Stimulated activated naive CD4-positive, alpha-beta T cell (primary cell): ENCODE results near the gene CBR3.
"Not testable (repeated sequence)": the region's sequence is repeated elsewhere in the genome, so short reads cannot be mapped to it uniquely, and the experiment has no call there.

ENCODE experiments used
- DNase-seq, 6 experiments: peaks; one replicate each; lab custom pipeline; 2025; lab: John Stamatoyannopoulos, UW

The CBR3 gene

GRCh38 chr21:36134803-36135390 lies at the start of gene CBR3:
Gene CBR3 (plus strand): TSS chr21:36135079. CDS start chr21:36135193, 114 bp downstream.
- peak; percentile 35 to 60 (median 50) for DNase-seq

- DNase-seq = no peak
Observed at GRCh38 chr21:36087362-36088138, 47.3 kb upstream of the CBR3 start.

- DNase-seq = no peak
Observed at GRCh38 chr21:36089946-36090345, 44.9 kb upstream of the CBR3 start.

- DNase-seq = no peak
Observed at GRCh38 chr21:36092681-36093080, 42.2 kb upstream of the CBR3 start.

GRCh38 chr21:36093512-36093911 lies 41.4 kb upstream of the CBR3 start:
- DNase-seq = no peak

GRCh38 chr21:36096398-36097290 lies 38.2 kb upstream of the CBR3 start:
- no peak for DNase-seq

- no peak for DNase-seq
Observed at GRCh38 chr21:36097427-36098181, 37.3 kb upstream of the CBR3 start.

- DNase-seq = no peak
Observed at GRCh38 chr21:36098182-36098532, 36.7 kb upstream of the CBR3 start.

GRCh38 chr21:36099000-36099399 lies 35.9 kb upstream of the CBR3 start:
- no peak for DNase-seq

- DNase-seq = not testable (repeated sequence)
Observed at GRCh38 chr21:36099695-36100211, 35.1 kb upstream of the CBR3 start.

DNA sequence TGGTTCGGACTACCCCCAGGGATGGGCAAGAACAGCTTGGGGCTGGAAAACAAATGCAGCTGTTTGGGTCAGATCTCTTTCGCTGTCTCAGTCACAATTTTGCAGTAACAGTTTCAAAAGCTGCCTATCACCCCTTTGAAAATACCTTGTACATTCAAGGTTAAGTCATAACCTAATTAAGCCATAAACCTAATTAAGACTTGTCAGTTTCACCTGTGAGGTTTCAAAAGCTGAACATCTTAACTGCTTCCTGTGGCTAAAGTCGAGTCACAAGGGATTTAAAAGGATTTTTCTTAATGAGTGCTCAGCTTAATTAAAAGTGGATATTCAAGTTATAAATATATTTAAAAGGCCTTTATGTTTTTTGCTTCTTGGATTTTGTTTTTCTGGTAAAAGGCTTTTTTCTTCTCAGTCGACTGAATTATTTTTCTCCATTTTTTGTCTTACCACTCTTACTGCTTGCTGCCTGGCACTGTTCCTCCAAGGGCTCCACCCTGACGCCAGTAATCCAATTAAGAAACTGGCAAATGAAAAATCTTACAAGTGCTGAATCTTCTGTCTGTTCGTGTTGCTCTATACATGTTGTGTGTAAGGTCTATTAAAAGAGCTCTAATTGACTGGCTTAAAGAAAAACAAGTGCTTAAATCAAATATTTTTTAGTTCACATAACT lies 33.8 kb upstream of the CBR3 start:
- DNase-seq = no peak

- DNase-seq = no peak
Observed at GRCh38 chr21:36103434-36103833, 31.4 kb upstream of the CBR3 start.

DNA sequence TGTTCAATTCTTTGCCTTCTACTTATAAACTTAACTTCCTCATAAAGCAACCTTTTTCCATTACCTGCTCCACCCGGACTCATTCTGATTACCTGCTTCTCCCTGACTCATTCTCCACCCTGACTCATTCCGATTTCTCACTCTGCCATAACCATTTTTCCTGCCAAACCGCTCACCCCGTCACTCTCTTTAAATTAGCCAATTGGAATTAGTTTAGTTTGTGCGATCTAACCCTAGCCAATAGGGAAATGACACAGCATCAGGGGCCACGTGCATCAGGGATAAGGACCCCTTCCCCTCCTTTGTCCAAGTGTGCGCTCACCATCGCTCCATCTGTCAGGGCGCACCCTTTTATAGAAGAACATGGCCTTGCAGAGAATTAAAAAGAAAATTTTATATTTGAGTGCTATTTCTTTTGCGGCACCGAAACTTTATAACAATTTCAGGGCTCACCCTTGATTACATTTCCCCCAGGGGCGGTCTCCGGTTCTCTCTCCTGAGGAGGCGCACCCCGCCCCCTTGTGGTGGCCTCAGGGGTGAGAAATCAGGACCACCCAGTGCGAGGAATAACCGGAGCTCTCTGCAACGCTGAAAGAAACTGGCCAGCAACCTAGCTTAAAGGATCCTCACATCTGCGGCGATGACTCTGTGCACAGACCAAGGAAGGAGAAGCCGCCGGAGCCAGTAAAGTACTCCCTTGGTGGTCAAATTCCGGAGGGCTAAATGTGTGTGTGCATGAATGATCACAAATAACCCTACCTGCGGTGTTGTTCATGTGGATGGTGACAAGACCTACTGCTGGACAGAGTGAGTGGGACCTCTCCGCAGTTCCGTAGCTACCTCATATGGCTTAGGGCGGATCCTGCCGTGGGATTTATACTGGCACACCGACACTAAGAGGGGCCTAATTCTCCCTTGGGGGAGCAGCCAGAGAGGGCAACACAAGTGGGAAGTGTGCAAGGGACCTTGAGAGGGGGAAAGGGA lies 30.3 kb upstream of the CBR3 start:
- peak; percentile 22 to 64 (median 45) for DNase-seq

DNA sequence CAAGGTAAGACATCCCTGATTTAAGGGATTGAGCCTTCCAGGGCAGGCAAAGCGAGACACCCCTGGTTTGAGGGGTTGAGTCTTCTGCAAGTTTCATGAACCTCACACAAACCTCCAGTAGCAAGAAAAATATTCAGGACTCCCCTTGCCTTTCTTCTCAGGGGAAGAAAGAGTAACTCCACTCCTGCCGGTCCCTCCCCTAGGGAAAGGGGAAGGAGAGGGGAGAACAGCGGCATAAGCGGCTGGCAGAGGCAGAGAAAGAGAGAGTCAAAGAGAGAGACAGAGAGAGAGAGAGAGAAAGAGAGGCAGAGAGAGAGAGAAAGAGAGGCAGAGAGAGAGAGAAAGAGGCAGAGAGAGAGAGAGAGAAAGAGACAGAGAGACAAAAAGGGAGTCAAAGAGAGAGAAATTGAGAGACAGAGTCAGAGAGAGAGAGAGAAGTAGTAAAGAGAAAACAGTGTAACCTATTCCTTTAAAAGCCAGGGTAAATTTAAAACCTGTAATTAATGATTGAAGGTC lies 29.5 kb upstream of the CBR3 start:
- no peak for DNase-seq

DNA sequence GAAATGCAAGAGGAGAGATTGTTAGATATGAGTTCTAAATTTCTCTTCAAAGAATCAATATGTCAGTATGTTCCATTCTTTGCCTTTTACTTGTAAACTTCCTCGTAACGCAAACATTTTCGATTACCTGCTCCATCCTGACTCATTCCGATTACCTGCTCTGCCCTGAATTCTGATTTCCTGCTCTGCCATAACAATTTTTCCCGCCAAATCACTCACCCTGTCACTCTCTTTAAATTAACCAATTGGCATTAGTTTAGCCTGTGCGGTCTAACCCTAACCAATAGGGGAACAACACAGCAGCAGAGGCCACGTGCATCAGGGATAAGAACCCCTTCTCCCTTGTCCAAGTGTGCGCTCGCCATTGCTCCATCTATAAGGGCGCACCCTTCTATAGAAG lies 25.0 kb upstream of the CBR3 start:
- no peak for DNase-seq

DNA sequence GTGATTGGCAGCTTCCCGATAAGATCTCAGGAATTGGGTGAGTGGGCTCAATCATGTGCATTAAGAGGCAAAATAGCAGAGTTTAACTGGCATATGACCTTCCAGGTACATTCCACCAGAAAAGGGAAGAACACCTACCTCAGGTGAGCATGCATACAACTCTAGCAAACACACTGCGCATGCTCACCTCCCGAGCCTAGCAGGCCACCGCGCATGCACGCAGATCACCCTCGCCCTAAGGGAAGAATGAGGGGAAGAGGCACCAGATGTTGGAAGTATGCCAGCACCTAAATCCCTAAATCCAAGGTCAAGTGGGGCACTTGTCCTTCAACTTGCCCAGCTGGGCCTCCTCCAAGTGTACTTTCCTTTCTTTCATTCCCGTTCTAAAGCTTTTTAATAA lies 23.6 kb upstream of the CBR3 start:
- DNase-seq = no peak

DNA sequence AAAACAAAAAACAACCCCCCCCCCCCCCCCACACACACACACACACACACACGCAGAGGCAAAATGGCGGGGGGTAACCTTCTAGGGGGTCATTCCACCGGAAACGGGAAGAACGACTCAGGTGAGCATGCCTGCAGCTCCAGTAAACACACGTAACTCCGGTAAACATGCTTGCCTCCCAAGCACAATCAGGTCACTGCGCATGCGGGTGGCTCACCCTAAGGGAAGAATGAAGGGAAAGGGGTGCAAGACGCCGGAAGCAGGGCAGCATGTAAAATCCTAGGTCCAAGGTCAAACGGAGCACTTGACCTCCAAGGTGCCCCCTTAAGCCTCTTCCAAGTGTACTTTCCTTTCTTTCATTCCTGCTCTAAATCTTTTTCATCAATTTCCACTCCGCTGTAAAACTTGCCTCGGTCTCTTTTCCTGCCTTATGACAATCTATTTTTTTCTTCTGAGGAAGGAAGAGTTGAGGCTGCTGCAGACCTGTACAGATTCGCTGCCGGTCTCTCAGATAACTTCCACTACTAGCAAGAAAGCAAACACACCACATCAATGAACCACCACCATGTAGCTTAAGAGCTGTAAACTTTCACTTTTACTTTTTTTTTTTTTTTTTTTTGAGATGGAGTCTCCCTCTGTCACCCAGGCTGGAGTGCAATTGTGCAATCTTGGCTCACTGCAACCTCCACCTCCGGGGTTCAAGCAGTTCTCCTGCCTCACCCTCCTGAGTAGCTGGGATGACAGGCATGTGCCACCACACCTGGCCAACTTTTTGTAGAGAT lies 21.0 kb upstream of the CBR3 start:
- DNase-seq = peak; percentile 47 to 88 (median 72)

GRCh38 chr21:36115138-36115730 lies 19.6 kb upstream of the CBR3 start:
- DNase-seq = no peak
